SU-DHL-6 (cell line): ENCODE measurements around the gene FOXI2.

Source experiments
- EZH2phosphoT487 ChIP-seq: fragments of 200-600 bp; sonication (generic), shearing (Covaris generic); conservative IDR thresholded peaks from 2 replicates; pipeline ENCODE4 v1.6.1; 2018; ENCODE audit warnings: mild to moderate bottlenecking, antibody characterized with exemption, low read length, moderate library complexity, mixed read lengths
- TF ChIP-seq, protein P1 (sequence below): fragments of 200-600 bp; sonication (generic); IDR thresholded peaks from one replicate; pipeline ENCODE4 v1.5.1; 2017; ENCODE audit warnings: antibody characterized with exemption, mild to moderate bottlenecking, low read length, moderate library complexity; ENCODE audit not compliant: insufficient read depth, poor library complexity, severe bottlenecking

DNA sequence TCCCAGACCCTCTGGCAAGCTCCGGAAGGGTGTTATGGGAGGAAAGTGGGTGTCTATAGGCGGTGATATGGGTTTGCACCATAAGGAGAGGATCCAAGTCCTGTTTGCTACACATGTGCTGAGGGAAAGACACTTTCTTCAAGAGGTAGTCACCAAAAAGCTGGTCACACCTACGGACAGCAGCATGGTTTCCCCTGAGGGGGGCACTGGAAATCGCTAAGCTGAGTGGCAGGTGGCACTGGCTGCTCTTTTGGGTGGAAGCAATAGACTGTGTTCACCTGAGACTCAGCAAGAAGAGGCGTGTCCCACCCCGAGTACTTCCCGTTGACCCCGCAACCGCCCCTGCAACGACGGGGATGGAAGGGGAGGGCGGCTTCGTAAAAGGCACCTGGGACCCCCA lies 1.8 kb upstream of the FOXI2 start:
- TF ChIP-seq, protein P1, sequence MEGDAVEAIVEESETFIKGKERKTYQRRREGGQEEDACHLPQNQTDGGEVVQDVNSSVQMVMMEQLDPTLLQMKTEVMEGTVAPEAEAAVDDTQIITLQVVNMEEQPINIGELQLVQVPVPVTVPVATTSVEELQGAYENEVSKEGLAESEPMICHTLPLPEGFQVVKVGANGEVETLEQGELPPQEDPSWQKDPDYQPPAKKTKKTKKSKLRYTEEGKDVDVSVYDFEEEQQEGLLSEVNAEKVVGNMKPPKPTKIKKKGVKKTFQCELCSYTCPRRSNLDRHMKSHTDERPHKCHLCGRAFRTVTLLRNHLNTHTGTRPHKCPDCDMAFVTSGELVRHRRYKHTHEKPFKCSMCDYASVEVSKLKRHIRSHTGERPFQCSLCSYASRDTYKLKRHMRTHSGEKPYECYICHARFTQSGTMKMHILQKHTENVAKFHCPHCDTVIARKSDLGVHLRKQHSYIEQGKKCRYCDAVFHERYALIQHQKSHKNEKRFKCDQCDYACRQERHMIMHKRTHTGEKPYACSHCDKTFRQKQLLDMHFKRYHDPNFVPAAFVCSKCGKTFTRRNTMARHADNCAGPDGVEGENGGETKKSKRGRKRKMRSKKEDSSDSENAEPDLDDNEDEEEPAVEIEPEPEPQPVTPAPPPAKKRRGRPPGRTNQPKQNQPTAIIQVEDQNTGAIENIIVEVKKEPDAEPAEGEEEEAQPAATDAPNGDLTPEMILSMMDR: no peak
- TF ChIP-seq EZH2phosphoT487: no peak
